ENCODE results near the gene TSTD2. TPM values are rescaled to one million over a fixed set of nuclear protein-coding genes. Genes with fewer than 3 reads are reported as not detected.
A peak's percentile ranks its signal among the peaks of the same experiment; 100 is the strongest.

Gene TSTD2
- 10 to 100 TPM in 2 of 4 donors, 1 to 10 TPM in 2; 6.9 to 20.0 (median 10.1) TPM for total RNA-seq

DNA sequence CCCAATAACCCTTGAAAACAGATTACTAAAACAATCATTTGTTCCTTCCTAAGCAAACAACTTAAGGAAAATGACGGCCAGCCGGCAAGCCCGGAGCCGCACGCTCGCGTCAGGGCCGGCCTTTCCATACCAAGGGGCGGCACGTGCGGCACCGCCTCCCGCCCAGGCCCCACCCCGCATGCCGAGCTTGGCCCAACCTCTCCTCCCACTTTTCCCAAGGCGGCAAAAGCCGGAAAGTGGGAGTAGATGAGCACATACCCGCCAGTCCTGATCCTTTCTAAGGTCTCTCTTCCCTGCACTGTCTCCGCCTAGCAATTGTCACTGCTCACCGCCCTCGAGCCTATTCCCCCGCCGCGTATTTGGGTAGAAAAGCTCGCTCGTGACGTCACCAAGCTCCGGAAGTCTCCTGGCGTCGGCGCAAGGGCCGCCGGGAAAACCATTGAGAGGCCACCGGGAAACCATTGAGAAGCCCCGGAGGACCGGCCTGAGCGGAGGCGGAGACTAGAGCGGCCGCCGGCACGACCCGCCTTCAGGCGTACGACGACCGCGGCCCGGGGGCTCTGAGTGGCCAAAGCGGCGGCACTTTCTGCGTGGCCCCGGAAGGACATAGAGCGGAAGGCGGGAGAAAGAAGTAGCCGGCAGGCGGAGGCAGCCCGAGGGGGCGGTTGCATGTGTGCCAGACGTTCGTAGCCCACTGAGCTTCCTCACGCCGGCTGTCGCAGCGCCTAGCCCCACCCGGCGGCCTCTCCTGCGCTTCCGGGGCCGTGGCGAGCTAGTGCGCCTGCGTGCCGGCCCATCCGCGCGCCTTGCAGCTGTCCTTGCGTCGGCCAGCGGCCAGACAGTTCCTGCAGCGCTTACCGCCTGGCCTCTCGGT, at the start of gene TSTD2, which contains the start of gene NCBP1:
Gene TSTD2 (minus strand): TSS at position 384 of the 874 bp plus-strand sequence. CDS start 5,806 bp downstream, outside the sequence.
Gene NCBP1 (plus strand): TSS at position 837 of the 874 bp plus-strand sequence. CDS start 61 bp downstream, outside the sequence.
- Histone ChIP-seq H3K27me3 (no peaks in the 10 kb centered on the region), H3K9me3 (no peaks in the 10 kb centered on the region), H3K4me3 (peak within 1 kb of the TSS; percentile 73 to 92 (median 88)), H3K4me1 (peaks cover 11 to 61% (median 32%) of the 10 kb centered on the region in 3 donors), H3K27ac (peak within 1 kb of the TSS; percentile 94 to 99 (median 97)), H3K36me3 (peaks cover 0 to 4% (median 0%) of the 10 kb centered on the region in 3 donors)
- intact Hi-C loops (cut with DNase I): no loop called here
- TF ChIP-seq POLR2A (IDR thresholded peaks at IDR 0.05): peak in 3 of 4 donors; percentile 34 to 88 (median 85)
- TF ChIP-seq, protein P1, sequence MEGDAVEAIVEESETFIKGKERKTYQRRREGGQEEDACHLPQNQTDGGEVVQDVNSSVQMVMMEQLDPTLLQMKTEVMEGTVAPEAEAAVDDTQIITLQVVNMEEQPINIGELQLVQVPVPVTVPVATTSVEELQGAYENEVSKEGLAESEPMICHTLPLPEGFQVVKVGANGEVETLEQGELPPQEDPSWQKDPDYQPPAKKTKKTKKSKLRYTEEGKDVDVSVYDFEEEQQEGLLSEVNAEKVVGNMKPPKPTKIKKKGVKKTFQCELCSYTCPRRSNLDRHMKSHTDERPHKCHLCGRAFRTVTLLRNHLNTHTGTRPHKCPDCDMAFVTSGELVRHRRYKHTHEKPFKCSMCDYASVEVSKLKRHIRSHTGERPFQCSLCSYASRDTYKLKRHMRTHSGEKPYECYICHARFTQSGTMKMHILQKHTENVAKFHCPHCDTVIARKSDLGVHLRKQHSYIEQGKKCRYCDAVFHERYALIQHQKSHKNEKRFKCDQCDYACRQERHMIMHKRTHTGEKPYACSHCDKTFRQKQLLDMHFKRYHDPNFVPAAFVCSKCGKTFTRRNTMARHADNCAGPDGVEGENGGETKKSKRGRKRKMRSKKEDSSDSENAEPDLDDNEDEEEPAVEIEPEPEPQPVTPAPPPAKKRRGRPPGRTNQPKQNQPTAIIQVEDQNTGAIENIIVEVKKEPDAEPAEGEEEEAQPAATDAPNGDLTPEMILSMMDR (IDR thresholded peaks at IDR 0.05): peak in 2 of 6 experiments; percentile 3 to 21
- WGBS, 2 donors: 0% methylated on average over 31 to 33 of the region's 83 CpGs
- DNase-seq: peak; percentile 89

DNA sequence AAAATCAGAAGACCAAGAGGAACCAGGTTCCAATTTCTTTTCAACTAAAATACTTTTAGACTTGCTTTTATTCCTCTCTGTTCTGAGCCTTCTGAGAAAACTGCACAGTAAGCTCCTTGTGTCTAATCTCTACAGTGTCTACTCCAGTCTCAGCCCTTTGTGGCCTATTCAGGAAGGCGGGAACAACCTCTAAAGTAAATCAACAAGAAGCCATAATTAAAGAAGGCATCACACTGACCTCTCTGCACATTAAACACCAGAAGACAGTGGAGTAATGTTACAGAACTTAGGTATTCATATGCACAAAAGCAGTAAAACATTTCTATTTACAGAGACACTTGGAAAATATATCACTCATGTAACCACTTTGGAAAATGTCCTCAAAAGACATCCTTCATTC, 49.1 kb upstream of the TSTD2 start:
- TF ChIP-seq POLR2A (IDR thresholded peaks at IDR 0.05): no peak
- TF ChIP-seq, protein P1 (IDR thresholded peaks at IDR 0.05): no peak
- H3K4me3 ChIP-seq: no peak overlapping the region
- no peaks in the 10 kb centered on the region for H3K4me1 ChIP-seq
- H3K9me3 ChIP-seq: no peaks in the 10 kb centered on the region
- no peak overlapping the region for H3K27ac ChIP-seq
- H3K36me3 ChIP-seq: peaks cover 0 to 98% (median 17%) of the 10 kb centered on the region in 3 donors
- WGBS, 2 donors: 89 to 100% methylated on average over 1 of the region's 1 CpG
- intact Hi-C loops (cut with DNase I): no loop called here
- no peaks in the 10 kb centered on the region for H3K27me3 ChIP-seq
- DNase-seq: no peak

DNA sequence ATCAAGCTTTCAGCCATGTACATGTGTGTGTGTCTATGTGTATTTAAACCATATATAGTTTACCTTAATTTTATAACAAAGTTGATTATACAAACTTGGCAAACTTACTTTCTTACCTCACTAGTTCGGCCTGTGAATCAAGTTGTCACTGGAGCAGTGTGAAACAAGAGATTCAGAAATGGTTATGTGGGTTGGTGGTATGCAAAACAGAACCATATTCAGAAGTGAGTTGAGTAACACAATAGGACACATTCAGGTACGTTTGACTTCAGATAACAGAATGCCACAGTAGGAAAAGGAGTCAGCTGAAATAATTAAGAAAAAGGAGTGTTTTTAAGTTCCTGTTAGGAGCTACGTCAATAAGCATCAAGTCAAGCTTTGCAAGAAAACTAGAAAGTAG, 42.5 kb upstream of the TSTD2 start:
- no peak for TF ChIP-seq POLR2A (IDR thresholded peaks at IDR 0.05)
- TF ChIP-seq, protein P1 (IDR thresholded peaks at IDR 0.05): no peak
- no peak for DNase-seq
- H3K9me3 ChIP-seq: no peaks in the 10 kb centered on the region
- intact Hi-C loops (cut with DNase I): no loop called here
- H3K36me3 ChIP-seq: peaks cover 0 to 100% (median 26%) of the 10 kb centered on the region in 3 donors
- H3K4me1 ChIP-seq: no peaks in the 10 kb centered on the region
- H3K27ac ChIP-seq: no peak overlapping the region
- no peaks in the 10 kb centered on the region for H3K27me3 ChIP-seq
- 74 to 80% methylated on average over 3 of the region's 3 CpGs for WGBS, 2 donors
- no peak overlapping the region for H3K4me3 ChIP-seq

DNA sequence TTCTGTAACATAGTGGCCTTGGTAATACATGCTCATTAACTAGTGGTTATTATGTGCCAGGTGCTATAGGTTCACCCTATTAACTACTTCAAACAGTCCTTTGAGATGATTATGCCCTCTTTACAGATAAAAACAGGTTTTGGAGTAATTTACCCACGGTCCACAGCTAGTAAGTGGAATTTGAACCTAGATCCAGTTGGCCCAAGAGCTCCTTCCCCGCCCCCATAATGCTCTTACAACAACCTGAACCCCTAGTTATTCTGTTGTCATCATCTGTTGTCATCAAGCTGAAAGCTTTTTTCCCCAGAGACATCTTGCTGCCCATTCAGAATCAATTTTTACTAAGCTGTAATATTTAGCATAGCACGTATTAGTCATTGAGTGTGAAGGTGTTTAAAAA, 40.8 kb upstream of the TSTD2 start:
- intact Hi-C loops (cut with DNase I): no loop called here
- Histone ChIP-seq H3K36me3 (peaks cover 0 to 100% (median 41%) of the 10 kb centered on the region in 3 donors), H3K4me3 (no peak overlapping the region), H3K27me3 (no peaks in the 10 kb centered on the region), H3K4me1 (no peaks in the 10 kb centered on the region), H3K27ac (no peak overlapping the region), H3K9me3 (no peaks in the 10 kb centered on the region)
- WGBS, 2 donors: 84 to 93% methylated on average over 3 of the region's 3 CpGs
- TF ChIP-seq, protein P1 (IDR thresholded peaks at IDR 0.05): no peak
- TF ChIP-seq POLR2A (IDR thresholded peaks at IDR 0.05): no peak
- DNase-seq: no peak

DNA sequence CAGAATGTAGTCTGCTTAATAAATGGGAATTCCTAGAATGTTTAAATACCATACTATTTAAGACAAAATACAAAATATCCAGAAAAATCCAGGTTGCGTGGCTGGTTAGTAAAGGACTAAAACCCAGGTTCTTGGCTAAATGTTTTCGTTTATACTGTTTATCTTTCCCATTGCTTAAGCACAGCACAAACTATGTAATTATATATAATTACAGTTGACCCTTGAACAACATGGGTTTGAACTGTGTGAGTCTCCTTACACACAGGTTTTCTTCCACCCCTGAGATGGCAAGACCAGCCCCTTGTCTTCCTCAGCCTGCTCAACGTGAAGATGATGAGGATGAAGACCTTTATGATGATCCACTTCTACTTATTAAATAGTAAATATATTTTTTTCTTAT, 39.2 kb upstream of the TSTD2 start:
- no peak overlapping the region for H3K27ac ChIP-seq
- no peak for DNase-seq
- no peak overlapping the region for H3K4me3 ChIP-seq
- WGBS, 2 donors: 83 to 93% methylated on average over 3 of the region's 3 CpGs
- no peaks in the 10 kb centered on the region for H3K4me1 ChIP-seq
- intact Hi-C loops (cut with DNase I): no loop called here
- TF ChIP-seq, protein P1 (IDR thresholded peaks at IDR 0.05): no peak
- no peak for TF ChIP-seq POLR2A (IDR thresholded peaks at IDR 0.05)
- H3K27me3 ChIP-seq: no peaks in the 10 kb centered on the region
- H3K9me3 ChIP-seq: no peaks in the 10 kb centered on the region
- peaks cover 0 to 100% (median 50%) of the 10 kb centered on the region in 3 donors for H3K36me3 ChIP-seq

Measured in esophagus squamous epithelium (tissue), 5 donors.